ENCODE data around the gene TBC1D9. TPM values are rescaled to one million over a fixed set of nuclear protein-coding genes. Genes with fewer than 3 reads are reported as not detected.

The TBC1D9 gene
- total and polyA plus RNA-seq, 4 donors = 9.0 to 52.6 (median 24.5) TPM

GRCh38 chr4:140615451-140615850 is 140.7 kb downstream of the TBC1D9 start:
- no peak for DNase-seq
- Histone ChIP-seq H3K36me3 (ENCODE audit: control insufficient read depth in 4 of 4, insufficient read depth in 4 of 4, low read length in 4 of 4) (peaks cover 0 to 2% (median 0%) of the 10 kb centered on the region in 4 donors), H3K27ac (ENCODE audit: low read depth in 1 of 2, low read length in 1 of 2) (no peak overlapping the region), H3K9me3 (ENCODE audit: control insufficient read depth in 4 of 4, insufficient read depth in 3 of 4, low read length in 3 of 4) (no peaks in the 10 kb centered on the region), H3K4me1 (ENCODE audit: control insufficient read depth in 5 of 5, insufficient read depth in 5 of 5, low read length in 5 of 5) (peaks cover 0 to 12% (median 0%) of the 10 kb centered on the region in 5 donors), H3K9ac (ENCODE audit: insufficient read depth in 1 of 2, low read length in 2 of 2) (no peak overlapping the region), H3K4me3 (no peak overlapping the region), H3K27me3 (ENCODE audit: control insufficient read depth in 3 of 3, insufficient read depth in 3 of 3, low read length in 2 of 3) (no peaks in the 10 kb centered on the region)
- no peak for ATAC-seq (ENCODE audit: insufficient read depth, low FRiP score)
- TF ChIP-seq CTCF (IDR thresholded peaks at IDR 0.05; ENCODE audit: control extremely low read depth, extremely low read depth) = no peak
- WGBS, 2 donors = 80 to 88% methylated on average over 1 of the region's 1 CpG

- Histone ChIP-seq H3K4me1 (ENCODE audit: control insufficient read depth in 5 of 5, insufficient read depth in 5 of 5, low read length in 5 of 5) (peaks cover 0 to 12% (median 0%) of the 10 kb centered on the region in 5 donors), H3K27ac (ENCODE audit: low read depth in 1 of 2, low read length in 1 of 2) (no peak overlapping the region), H3K9ac (ENCODE audit: insufficient read depth in 1 of 2, low read length in 2 of 2) (no peak overlapping the region), H3K36me3 (ENCODE audit: control insufficient read depth in 4 of 4, insufficient read depth in 4 of 4, low read length in 4 of 4) (no peaks in the 10 kb centered on the region), H3K27me3 (ENCODE audit: control insufficient read depth in 3 of 3, insufficient read depth in 3 of 3, low read length in 2 of 3) (no peaks in the 10 kb centered on the region), H3K9me3 (ENCODE audit: control insufficient read depth in 4 of 4, insufficient read depth in 3 of 4, low read length in 3 of 4) (no peaks in the 10 kb centered on the region), H3K4me3 (no peak overlapping the region)
- 16 to 19% methylated on average over 1 of the region's 1 CpG for WGBS, 2 donors
- ATAC-seq (ENCODE audit: insufficient read depth, low FRiP score) (no peak), DNase-seq (no peak)
- TF ChIP-seq CTCF (IDR thresholded peaks at IDR 0.05; ENCODE audit: control extremely low read depth, extremely low read depth) = no peak
Observed at GRCh38 chr4:140612357-140612756, 143.8 kb downstream of the TBC1D9 start.

GRCh38 chr4:140611854-140612253 is 144.3 kb downstream of the TBC1D9 start:
- Histone ChIP-seq H3K27me3 (ENCODE audit: control insufficient read depth in 3 of 3, insufficient read depth in 3 of 3, low read length in 2 of 3) (no peaks in the 10 kb centered on the region), H3K27ac (ENCODE audit: low read depth in 1 of 2, low read length in 1 of 2) (no peak overlapping the region), H3K4me1 (ENCODE audit: control insufficient read depth in 5 of 5, insufficient read depth in 5 of 5, low read length in 5 of 5) (peaks cover 0 to 12% (median 0%) of the 10 kb centered on the region in 5 donors), H3K9ac (ENCODE audit: insufficient read depth in 1 of 2, low read length in 2 of 2) (no peak overlapping the region), H3K36me3 (ENCODE audit: control insufficient read depth in 4 of 4, insufficient read depth in 4 of 4, low read length in 4 of 4) (no peaks in the 10 kb centered on the region), H3K9me3 (ENCODE audit: control insufficient read depth in 4 of 4, insufficient read depth in 3 of 4, low read length in 3 of 4) (no peaks in the 10 kb centered on the region), H3K4me3 (no peak overlapping the region)
- 71 to 76% methylated on average over 3 of the region's 3 CpGs for WGBS, 2 donors
- ATAC-seq (ENCODE audit: insufficient read depth, low FRiP score) (no peak), DNase-seq (no peak)
- no peak for TF ChIP-seq CTCF (IDR thresholded peaks at IDR 0.05; ENCODE audit: control extremely low read depth, extremely low read depth)
